Mesendoderm (in vitro differentiated cells): ENCODE results near the gene RNF141.
A peak's percentile ranks its signal among the peaks of the same experiment; 100 is the strongest.

Experiments
- DNase-seq: peaks from one replicate; pipeline ENCODE4 v3.0.0; 2013
- H2AK5ac ChIP-seq: 2 replicates; pipeline ENCODE4 v1.6.1; 2013; ENCODE audit warnings: low read length, inconsistent platforms
- H2BK120ac ChIP-seq: 2 replicates; pipeline ENCODE4 v1.6.1; 2013; ENCODE audit warnings: low read depth, mild to moderate bottlenecking, low read length, moderate library complexity, mixed read lengths
- H2BK15ac ChIP-seq: replicated peaks from 2 replicates; pipeline ENCODE4 v1.6.1; 2013; ENCODE audit warnings: low read depth, mild to moderate bottlenecking, moderate library complexity
- H2BK5ac ChIP-seq: 2 replicates; pipeline ENCODE4 v1.6.1; 2013; ENCODE audit warnings: low read length, inconsistent platforms
- H3K18ac ChIP-seq: 2 replicates; pipeline ENCODE4 v1.6.1; 2013; ENCODE audit warnings: mild to moderate bottlenecking, low read length, mixed read lengths
- H3K23ac ChIP-seq: one replicate; pipeline ENCODE4 v1.6.1; 2013; ENCODE audit warnings: low read length
- H3K27ac ChIP-seq: 2 replicates; pipeline ENCODE4 v1.5.1; 2013; ENCODE audit warnings: low read depth, mild to moderate bottlenecking, inconsistent platforms, low read length, moderate library complexity
- H3K27me3 ChIP-seq: 2 replicates; pipeline ENCODE4 v1.6.1; 2013; ENCODE audit warnings: low read length, control low read depth, mild to moderate bottlenecking, inconsistent platforms; ENCODE audit not compliant: insufficient read depth, poor library complexity
- H3K36me3 ChIP-seq: 2 replicates; pipeline ENCODE4 v1.6.1; 2013; ENCODE audit warnings: low read length, inconsistent platforms; ENCODE audit not compliant: control insufficient read depth, insufficient read depth
- H3K4ac ChIP-seq: one replicate; pipeline ENCODE4 v1.6.1; 2013; ENCODE audit warnings: low read depth, mild to moderate bottlenecking, low read length, moderate library complexity
- H3K4me1 ChIP-seq: 2 replicates; pipeline ENCODE4 v1.6.1; 2013; ENCODE audit warnings: low read depth, low read length, inconsistent platforms; ENCODE audit not compliant: control insufficient read depth
- H3K4me2 ChIP-seq: 2 replicates; pipeline ENCODE4 v1.6.1; 2013; ENCODE audit warnings: low read length
- H3K4me3 ChIP-seq: 2 replicates; pipeline ENCODE4 v1.5.1; 2013; ENCODE audit warnings: mild to moderate bottlenecking, low read length
- H3K56ac ChIP-seq: one replicate; pipeline ENCODE4 v1.6.1; 2013; ENCODE audit warnings: low read length
- H3K79me1 ChIP-seq: 2 replicates; pipeline ENCODE4 v1.6.1; 2013; ENCODE audit warnings: low read length, inconsistent platforms
- H3K79me2 ChIP-seq: 2 replicates; pipeline ENCODE4 v1.6.1; 2013; ENCODE audit warnings: mild to moderate bottlenecking, low read length; ENCODE audit not compliant: control insufficient read depth, insufficient read depth
- H3K9ac ChIP-seq: 2 replicates; pipeline ENCODE4 v1.6.1; 2013; ENCODE audit warnings: low read length, inconsistent platforms
- H4K5ac ChIP-seq: one replicate; pipeline ENCODE4 v1.6.1; 2013; ENCODE audit warnings: low read length
- H4K8ac ChIP-seq: one replicate; pipeline ENCODE4 v1.6.1; 2013; ENCODE audit warnings: low read depth, mild to moderate bottlenecking, control low read depth, low read length, moderate library complexity
- WGBS: extraction: QIAGEN DNeasy Blood & Tissue Kit; methylation state at CpG from one replicate; pipeline ENCODE4 v1.1.7; 2013; ENCODE audit warnings: low lambda C conversion rate, missing lambda C conversion rate; ENCODE audit not compliant: insufficient coverage; ENCODE audit errors: extremely low coverage; 5-methylcytosine and 5-hydroxymethylcytosine counted together

The RNF141 gene

GRCh38 chr11:10584071-10584501 is 43.1 kb upstream of the RNF141 start:
- Histone ChIP-seq H3K79me1 (no peaks in the 10 kb centered on the region), H2BK120ac (no peak overlapping the region), H2AK5ac (no peak overlapping the region), H2BK15ac (no peak overlapping the region), H4K8ac (no peak overlapping the region), H3K18ac (peak overlapping the region; percentile 57), H3K27me3 (no peaks in the 10 kb centered on the region), H3K4me1 (no peaks in the 10 kb centered on the region), H3K56ac (no peak overlapping the region), H3K4ac (no peak overlapping the region), H4K5ac (no peak overlapping the region), H3K4me3 (no peak overlapping the region), H3K23ac (no peak overlapping the region), H3K4me2 (no peak overlapping the region), H3K36me3 (no peaks in the 10 kb centered on the region), H3K27ac (no peak overlapping the region), H2BK5ac (no peak overlapping the region), H3K9ac (no peak overlapping the region), H3K79me2 (no peaks in the 10 kb centered on the region)
- DNase-seq = no peak
- no CpG with 5 or more reads among the region's 3 CpGs for WGBS

GRCh38 chr11:10581481-10582019 is 40.6 kb upstream of the RNF141 start:
- WGBS = no CpG with 5 or more reads among the region's 4 CpGs
- Histone ChIP-seq H3K23ac (no peak overlapping the region), H3K27me3 (no peaks in the 10 kb centered on the region), H3K36me3 (no peaks in the 10 kb centered on the region), H3K4me1 (peaks cover 4% of the 10 kb centered on the region), H3K4me3 (no peak overlapping the region), H3K9ac (no peak overlapping the region), H3K79me2 (no peaks in the 10 kb centered on the region), H2BK5ac (no peak overlapping the region), H3K18ac (no peak overlapping the region), H3K56ac (no peak overlapping the region), H2BK15ac (no peak overlapping the region), H3K79me1 (no peaks in the 10 kb centered on the region), H4K8ac (no peak overlapping the region), H4K5ac (no peak overlapping the region), H2AK5ac (no peak overlapping the region), H3K4ac (no peak overlapping the region), H3K27ac (no peak overlapping the region), H3K4me2 (no peak overlapping the region), H2BK120ac (no peak overlapping the region)
- no peak for DNase-seq

- H3K4me2 ChIP-seq = no peak overlapping the region
- no peak overlapping the region for H3K4ac ChIP-seq
- no peak for DNase-seq
- no peak overlapping the region for H3K56ac ChIP-seq
- no peak overlapping the region for H3K23ac ChIP-seq
- no peak overlapping the region for H4K8ac ChIP-seq
- no peak overlapping the region for H3K18ac ChIP-seq
- no peak overlapping the region for H4K5ac ChIP-seq
- H3K27ac ChIP-seq = no peak overlapping the region
- WGBS = no CpG with 5 or more reads among the region's 4 CpGs
- no peak overlapping the region for H2BK120ac ChIP-seq
- H2AK5ac ChIP-seq = no peak overlapping the region
- H2BK15ac ChIP-seq = no peak overlapping the region
- H3K36me3 ChIP-seq = no peaks in the 10 kb centered on the region
- peaks cover 4% of the 10 kb centered on the region for H3K4me1 ChIP-seq
- H3K27me3 ChIP-seq = no peaks in the 10 kb centered on the region
- H2BK5ac ChIP-seq = no peak overlapping the region
- H3K4me3 ChIP-seq = no peak overlapping the region
- H3K79me1 ChIP-seq = no peaks in the 10 kb centered on the region
- no peak overlapping the region for H3K9ac ChIP-seq
- H3K79me2 ChIP-seq = no peaks in the 10 kb centered on the region
Observed at GRCh38 chr11:10580623-10581022, 39.6 kb upstream of the RNF141 start.

GRCh38 chr11:10579700-10580099 is 38.7 kb upstream of the RNF141 start:
- Histone ChIP-seq H3K4me3 (no peak overlapping the region), H2BK5ac (no peak overlapping the region), H3K4me2 (no peak overlapping the region), H2BK120ac (no peak overlapping the region), H2AK5ac (no peak overlapping the region), H3K4ac (no peak overlapping the region), H4K8ac (no peak overlapping the region), H4K5ac (no peak overlapping the region), H2BK15ac (no peak overlapping the region), H3K4me1 (peaks cover 4% of the 10 kb centered on the region), H3K56ac (no peak overlapping the region), H3K27me3 (no peaks in the 10 kb centered on the region), H3K9ac (no peak overlapping the region), H3K79me2 (no peaks in the 10 kb centered on the region), H3K36me3 (no peaks in the 10 kb centered on the region), H3K79me1 (no peaks in the 10 kb centered on the region), H3K18ac (no peak overlapping the region), H3K23ac (no peak overlapping the region), H3K27ac (no peak overlapping the region)
- DNase-seq = no peak
- WGBS = no CpG with 5 or more reads among the region's 3 CpGs

GRCh38 chr11:10576035-10576398 is 35.0 kb upstream of the RNF141 start:
- Histone ChIP-seq H3K4me1 (peaks cover 4% of the 10 kb centered on the region), H4K8ac (no peak overlapping the region), H2BK120ac (no peak overlapping the region), H3K9ac (no peak overlapping the region), H2BK15ac (no peak overlapping the region), H3K79me2 (no peaks in the 10 kb centered on the region), H3K4me2 (no peak overlapping the region), H3K79me1 (no peaks in the 10 kb centered on the region), H3K4me3 (no peak overlapping the region), H3K36me3 (no peaks in the 10 kb centered on the region), H3K27me3 (no peaks in the 10 kb centered on the region), H3K18ac (no peak overlapping the region), H3K23ac (no peak overlapping the region), H4K5ac (no peak overlapping the region), H2AK5ac (no peak overlapping the region), H3K56ac (no peak overlapping the region), H3K4ac (no peak overlapping the region), H2BK5ac (no peak overlapping the region), H3K27ac (no peak overlapping the region)
- no CpG with 5 or more reads among the region's 4 CpGs for WGBS
- no peak for DNase-seq

GRCh38 chr11:10575346-10576034 is 34.5 kb upstream of the RNF141 start:
- H3K79me1 ChIP-seq = no peaks in the 10 kb centered on the region
- H3K9ac ChIP-seq = no peak overlapping the region
- H2BK5ac ChIP-seq = no peak overlapping the region
- no peak overlapping the region for H3K23ac ChIP-seq
- H3K4me2 ChIP-seq = no peak overlapping the region
- H3K4me3 ChIP-seq = no peak overlapping the region
- DNase-seq = no peak
- H3K27ac ChIP-seq = no peak overlapping the region
- WGBS = no CpG with 5 or more reads among the region's 3 CpGs
- H4K5ac ChIP-seq = no peak overlapping the region
- H3K27me3 ChIP-seq = no peaks in the 10 kb centered on the region
- no peak overlapping the region for H3K4ac ChIP-seq
- H4K8ac ChIP-seq = no peak overlapping the region
- no peak overlapping the region for H2AK5ac ChIP-seq
- H3K79me2 ChIP-seq = no peaks in the 10 kb centered on the region
- H3K4me1 ChIP-seq = peaks cover 4% of the 10 kb centered on the region
- no peak overlapping the region for H3K56ac ChIP-seq
- no peak overlapping the region for H3K18ac ChIP-seq
- H2BK15ac ChIP-seq = no peak overlapping the region
- no peak overlapping the region for H2BK120ac ChIP-seq
- H3K36me3 ChIP-seq = no peaks in the 10 kb centered on the region
